ENCODE results near the gene COL15A1.

The COL15A1 gene

GRCh38 chr9:99119976-99120655 lies 176.4 kb downstream of the COL15A1 start:
- DNase-seq: no peak

Data from stimulated activated CD4-positive, alpha-beta T cell treated with anti-CD3 and anti-CD28 coated beads, Interleukin-1b, Interleukin-23, amount 100 ng/mL, for 48 hours (primary cell).